ENCODE data around the gene ARID1B.
"Not testable (repeated sequence)": the region's sequence is repeated elsewhere in the genome, so short reads cannot be mapped to it uniquely, and the experiment has no call there.

ARID1B gene

GRCh38 chr6:156963712-156964700 lies 186.8 kb downstream of the ARID1B start:
- DNase-seq (ENCODE audit: low read depth) = no peak

- no peak for DNase-seq (ENCODE audit: low read depth)
These were observed 190.7 kb downstream of the ARID1B start for GRCh38 chr6:156967852-156968251.

GRCh38 chr6:156969233-156969632 lies 192.1 kb downstream of the ARID1B start:
- no peak for DNase-seq (ENCODE audit: low read depth)

GRCh38 chr6:156970595-156971112 lies 193.5 kb downstream of the ARID1B start:
- DNase-seq (ENCODE audit: low read depth) = no peak

GRCh38 chr6:156971153-156971885 lies 194.1 kb downstream of the ARID1B start:
- DNase-seq (ENCODE audit: low read depth) = no peak

GRCh38 chr6:156972145-156972544 lies 195.0 kb downstream of the ARID1B start:
- DNase-seq (ENCODE audit: low read depth) = no peak

- no peak for DNase-seq (ENCODE audit: low read depth)
These were observed 197.7 kb downstream of the ARID1B start for GRCh38 chr6:156974830-156975261.

GRCh38 chr6:156975414-156975813 lies 198.2 kb downstream of the ARID1B start:
- DNase-seq (ENCODE audit: low read depth) = no peak

GRCh38 chr6:156976216-156977127 lies 199.3 kb downstream of the ARID1B start:
- no peak for DNase-seq (ENCODE audit: low read depth)

GRCh38 chr6:156977527-156978291 lies 200.5 kb downstream of the ARID1B start:
- DNase-seq (ENCODE audit: low read depth) = no peak

- no peak for DNase-seq (ENCODE audit: low read depth)
These were observed 201.8 kb downstream of the ARID1B start for GRCh38 chr6:156978948-156979347.

- no peak for DNase-seq (ENCODE audit: low read depth)
These were observed 203.3 kb downstream of the ARID1B start for GRCh38 chr6:156980515-156980914.

- DNase-seq (ENCODE audit: low read depth) = no peak
These were observed 203.8 kb downstream of the ARID1B start for GRCh38 chr6:156980948-156981347.

GRCh38 chr6:156982168-156982567 lies 205.0 kb downstream of the ARID1B start:
- DNase-seq (ENCODE audit: low read depth) = no peak

GRCh38 chr6:156982864-156983263 lies 205.7 kb downstream of the ARID1B start:
- DNase-seq (ENCODE audit: low read depth) = not testable (repeated sequence)

GRCh38 chr6:156984178-156984738 lies 207.1 kb downstream of the ARID1B start:
- DNase-seq (ENCODE audit: low read depth) = no peak

GRCh38 chr6:156985309-156985708 lies 208.1 kb downstream of the ARID1B start:
- DNase-seq (ENCODE audit: low read depth) = no peak

- DNase-seq (ENCODE audit: low read depth) = no peak
These were observed 211.3 kb downstream of the ARID1B start for GRCh38 chr6:156988276-156989158.

GRCh38 chr6:156989159-156989806 lies 212.1 kb downstream of the ARID1B start:
- DNase-seq (ENCODE audit: low read depth) = no peak
